Fibroblast of the aortic adventitia (primary cell): ENCODE data around the gene HHAT. TPM values are rescaled to one million over a fixed set of nuclear protein-coding genes. Genes with fewer than 3 reads are reported as not detected.
"Not testable (repeated sequence)": the region's sequence is repeated elsewhere in the genome, so short reads cannot be mapped to it uniquely, and the experiment has no call there.

ENCODE experiments used
- DNase-seq: peaks from one replicate; pipeline ENCODE4 v3.0.0-alpha.2; 2010; ENCODE audit warnings: low read depth
- H3K4me3 ChIP-seq: 2 replicates; pipeline ENCODE4 v1.5.1; 2011; ENCODE audit warnings: low read depth, mild to moderate bottlenecking, control low read depth, low read length, moderate library complexity
- total RNA-seq: library from RNA; depleted of rRNA; stranded (reverse); fragments of >200 nt; gene quantifications from 2 replicates; pipeline ENCODE4 v1.2.3, GENCODE V29; 2012; ENCODE audit warnings: low replicate concordance
- TF ChIP-seq, protein P1 (sequence below): IDR thresholded peaks from 2 replicates; pipeline ENCODE4 v1.5.1; 2011; ENCODE audit warnings: mild to moderate bottlenecking, low read length, control low read depth, inconsistent platforms; ENCODE audit not compliant: insufficient read depth

HHAT gene
- total RNA-seq, 1 donor, result 8.5 TPM

DNA sequence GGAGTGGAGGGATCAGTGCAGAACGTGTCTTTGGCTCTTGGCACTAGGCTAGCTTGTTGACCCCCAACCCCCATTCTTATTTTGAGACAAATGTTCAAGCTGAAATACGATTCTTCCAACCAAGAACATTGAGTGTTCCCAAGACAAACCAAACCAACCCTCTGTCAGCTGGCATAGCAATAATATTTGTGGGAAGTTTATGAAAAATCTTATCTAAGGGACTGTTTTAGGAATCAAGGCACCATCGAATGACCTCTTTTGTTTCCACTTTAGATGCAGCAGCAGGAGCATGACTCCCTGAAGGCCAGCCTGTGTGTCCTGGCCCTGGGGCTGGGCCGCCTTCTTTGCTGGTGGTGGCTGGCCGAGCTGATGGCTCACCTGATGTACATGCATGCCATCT lies 89.2 kb downstream of the HHAT start:
- DNase-seq, result no peak
- TF ChIP-seq, protein P1, sequence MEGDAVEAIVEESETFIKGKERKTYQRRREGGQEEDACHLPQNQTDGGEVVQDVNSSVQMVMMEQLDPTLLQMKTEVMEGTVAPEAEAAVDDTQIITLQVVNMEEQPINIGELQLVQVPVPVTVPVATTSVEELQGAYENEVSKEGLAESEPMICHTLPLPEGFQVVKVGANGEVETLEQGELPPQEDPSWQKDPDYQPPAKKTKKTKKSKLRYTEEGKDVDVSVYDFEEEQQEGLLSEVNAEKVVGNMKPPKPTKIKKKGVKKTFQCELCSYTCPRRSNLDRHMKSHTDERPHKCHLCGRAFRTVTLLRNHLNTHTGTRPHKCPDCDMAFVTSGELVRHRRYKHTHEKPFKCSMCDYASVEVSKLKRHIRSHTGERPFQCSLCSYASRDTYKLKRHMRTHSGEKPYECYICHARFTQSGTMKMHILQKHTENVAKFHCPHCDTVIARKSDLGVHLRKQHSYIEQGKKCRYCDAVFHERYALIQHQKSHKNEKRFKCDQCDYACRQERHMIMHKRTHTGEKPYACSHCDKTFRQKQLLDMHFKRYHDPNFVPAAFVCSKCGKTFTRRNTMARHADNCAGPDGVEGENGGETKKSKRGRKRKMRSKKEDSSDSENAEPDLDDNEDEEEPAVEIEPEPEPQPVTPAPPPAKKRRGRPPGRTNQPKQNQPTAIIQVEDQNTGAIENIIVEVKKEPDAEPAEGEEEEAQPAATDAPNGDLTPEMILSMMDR, result no peak
- no peak overlapping the region for H3K4me3 ChIP-seq

DNA sequence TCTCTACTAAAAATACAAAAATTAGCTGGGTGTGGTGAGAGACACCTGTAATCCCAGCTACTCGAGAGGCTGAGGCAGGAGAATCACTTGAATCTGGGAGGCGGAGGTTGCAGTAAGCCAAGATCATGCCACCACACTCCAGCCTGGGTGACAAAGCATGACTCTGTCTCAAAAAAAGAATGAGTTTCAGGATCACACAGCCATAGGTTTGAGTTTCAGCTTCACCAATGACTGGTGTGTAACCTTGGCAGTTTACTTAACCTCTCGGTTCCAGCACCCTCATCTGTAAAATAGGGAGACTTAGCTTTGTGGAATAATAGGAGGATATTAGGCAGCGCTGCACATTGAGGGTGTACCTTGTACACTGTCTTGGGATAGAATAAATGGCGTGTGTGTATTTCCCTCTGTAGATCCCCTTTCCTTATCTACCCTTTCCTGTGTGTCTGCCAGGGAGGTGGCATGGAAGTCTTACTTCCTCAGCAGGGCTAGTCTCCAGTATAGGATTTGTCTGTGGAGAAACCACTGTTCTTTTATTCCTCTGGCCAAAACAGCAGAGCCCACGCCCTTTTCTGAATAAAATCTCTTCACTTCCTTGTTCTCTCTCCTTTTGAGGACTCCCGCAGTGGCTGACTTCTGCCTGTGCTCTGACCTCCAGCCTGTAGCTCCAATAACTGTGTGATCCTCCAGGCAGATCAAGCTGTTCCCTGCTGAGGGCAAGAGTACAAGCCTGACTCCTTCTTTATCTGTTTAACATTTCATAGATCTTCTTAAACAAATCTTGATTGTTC lies 90.4 kb downstream of the HHAT start:
- DNase-seq, result no peak
- TF ChIP-seq, protein P1, result no peak
- H3K4me3 ChIP-seq, result no peak overlapping the region

DNA sequence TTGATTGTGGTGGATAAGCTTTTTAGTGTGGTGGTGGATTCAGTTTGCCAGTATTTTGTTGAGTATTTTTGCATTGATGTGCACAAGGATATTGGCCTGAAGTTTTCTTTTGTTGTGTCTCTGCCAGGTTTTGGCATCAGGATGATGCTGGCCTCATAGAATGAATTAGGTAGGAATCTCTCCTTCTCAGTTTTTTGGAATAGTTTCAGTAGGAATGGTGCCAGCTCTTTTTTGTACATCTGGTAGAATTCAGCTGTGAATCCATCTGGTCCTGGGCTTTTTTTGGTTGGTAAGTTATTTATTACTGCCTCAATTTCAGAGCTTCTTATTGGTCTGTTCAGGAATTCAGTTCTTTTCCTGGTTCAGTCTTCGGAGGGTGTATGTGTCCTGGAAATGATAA lies 98.0 kb downstream of the HHAT start:
- not testable (repeated sequence) for DNase-seq

DNA sequence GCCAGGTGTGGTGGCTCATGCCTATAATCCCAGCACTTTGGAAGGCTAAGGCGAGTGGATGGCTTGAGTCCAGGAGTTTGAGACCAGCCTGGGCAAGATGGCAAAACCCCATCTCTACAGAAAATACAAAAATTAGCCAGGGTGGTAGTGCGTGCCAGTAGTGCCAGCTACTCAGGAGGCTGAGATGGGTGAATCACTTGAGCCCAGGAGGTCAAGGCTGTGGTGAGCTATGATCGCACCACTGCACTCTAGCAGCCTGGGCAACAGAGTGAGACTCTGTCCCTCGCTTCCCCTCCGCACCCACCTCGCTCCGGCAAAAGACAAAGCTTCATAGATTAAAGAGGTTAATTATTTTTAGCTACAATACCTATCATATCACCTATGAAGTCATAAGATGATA lies 100.0 kb downstream of the HHAT start:
- no peak for DNase-seq
- TF ChIP-seq, protein P1, result no peak
- H3K4me3 ChIP-seq, result no peak overlapping the region

More for the DNA sequence above, 98.0 kb downstream of the HHAT start:
- not testable (repeated sequence) for H3K4me3 ChIP-seq

DNA sequence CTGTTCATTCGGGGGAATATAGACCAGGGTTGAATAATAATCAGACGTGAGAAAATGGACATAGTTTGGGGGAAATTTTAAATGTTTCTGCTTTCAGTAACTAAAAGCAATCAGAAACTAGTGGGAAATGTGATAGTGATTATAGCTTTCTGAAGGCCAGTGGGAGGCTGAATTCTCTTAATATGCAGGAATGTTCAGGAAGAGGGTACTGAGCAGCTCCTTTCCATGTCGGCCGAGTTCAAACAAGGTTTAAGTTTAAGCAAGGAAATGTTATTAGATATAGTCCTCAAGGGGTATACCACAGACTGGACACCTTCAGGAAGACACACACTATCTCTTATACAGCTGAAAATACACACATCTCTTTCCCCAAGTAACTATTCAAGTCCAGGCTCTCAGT lies 105.5 kb downstream of the HHAT start:
- H3K4me3 ChIP-seq, result no peak overlapping the region
- TF ChIP-seq, protein P1, result no peak
- no peak for DNase-seq

DNA sequence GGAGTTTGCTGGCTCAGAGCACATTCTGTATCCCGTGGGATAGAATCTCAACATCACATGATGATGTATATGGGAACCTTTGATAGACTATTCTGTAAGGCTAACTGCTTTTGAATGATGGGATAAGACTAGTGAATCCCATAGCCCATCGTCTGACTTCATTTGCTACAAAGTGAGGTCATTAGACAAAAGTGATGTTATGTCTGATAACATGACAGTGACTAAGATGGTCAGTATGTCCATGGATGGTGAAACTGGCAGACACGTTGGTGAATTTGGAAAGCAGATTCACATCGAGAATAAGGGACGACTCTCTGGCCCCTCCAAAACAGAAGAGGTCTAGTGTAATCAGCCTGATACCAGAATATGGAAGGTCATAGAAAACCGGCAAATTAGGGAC lies 108.4 kb downstream of the HHAT start:
- TF ChIP-seq, protein P1, result no peak
- H3K4me3 ChIP-seq, result no peak overlapping the region
- no peak for DNase-seq

DNA sequence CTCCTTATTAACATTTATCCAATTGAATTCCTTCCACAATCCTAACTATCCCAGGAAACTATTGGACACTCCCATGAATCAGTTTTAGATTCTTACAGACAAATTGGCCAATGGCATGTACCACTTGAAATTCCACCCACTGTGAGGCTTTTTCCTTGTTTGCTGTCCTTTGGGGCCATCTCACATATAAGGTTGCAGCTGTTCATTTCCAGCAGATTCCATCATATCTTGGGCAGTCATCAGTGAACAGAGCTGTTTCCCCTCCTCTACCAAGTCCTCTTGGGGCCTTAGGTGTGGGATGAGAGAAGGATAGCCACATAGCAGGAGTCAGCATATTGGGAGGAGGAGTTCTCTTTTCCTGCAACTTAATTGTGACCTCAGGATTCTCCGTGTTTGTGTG lies 109.1 kb downstream of the HHAT start:
- TF ChIP-seq, protein P1, result no peak
- DNase-seq, result no peak
- no peak overlapping the region for H3K4me3 ChIP-seq
